Measurements from ENCODE around the gene BRAT1.

GRCh38 chr7:2575046-2575732, 19.9 kb upstream of the BRAT1 start:
- TF ChIP-seq EZH2phosphoT487 (IDR thresholded peaks at IDR 0.05; ENCODE audit: low read length) (no peak), EZH2 (optimal IDR thresholded peaks at IDR 0.05; ENCODE audit: low read depth, low read length) (no peak), CTCF (IDR thresholded peaks at IDR 0.05; ENCODE audit: low read length) (no peak)
